CD14-positive monocyte (primary cell): Measurements from ENCODE around the gene RAB11A. TPM values are rescaled to one million over a fixed set of nuclear protein-coding genes. Genes with fewer than 3 reads are reported as not detected.

ENCODE experiments used
- DNase-seq, 3 donors: peaks; one replicate each; pipeline ENCODE4 v3.0.0-alpha.2; 2011 to 2022
- H2AFZ ChIP-seq: 2 replicates; pipeline ENCODE4 v1.6.0; 2012; ENCODE audit warnings: mild to moderate bottlenecking, low read depth, low read length, inconsistent platforms; ENCODE audit not compliant: insufficient read depth, poor library complexity, severe bottlenecking
- H3K27ac ChIP-seq, 2 donors: 1 replicate in 1 of 2; 2 replicates in 1 of 2; pipeline ENCODE4 v1.5.1; 2012 to 2013; ENCODE audit warnings: low read length in 2 of 2, control low read depth in 1 of 2, inconsistent platforms in 1 of 2, low read depth in 1 of 2, mild to moderate bottlenecking in 1 of 2
- H3K27me3 ChIP-seq, 2 donors: one replicate each; pipeline versions ENCODE4 v1.6.0 to v1.6.1; 2011 to 2013; ENCODE audit warnings: low read length in 2 of 2; ENCODE audit not compliant: control insufficient read depth in 2 of 2, insufficient read depth in 2 of 2
- H3K36me3 ChIP-seq, 2 donors: replicated peaks in 1 of 2; 1 replicate in 1 of 2; 2 replicates in 1 of 2; pipeline versions ENCODE4 v1.5.1 to v1.6.1; 2012 to 2013; ENCODE audit warnings: low read length in 2 of 2, control low read depth in 1 of 2, inconsistent platforms in 1 of 2, mild to moderate bottlenecking in 1 of 2; ENCODE audit not compliant: insufficient read depth in 2 of 2, control insufficient read depth in 1 of 2
- H3K4me1 ChIP-seq, 2 donors: 1 replicate in 1 of 2; 2 replicates in 1 of 2; pipeline versions ENCODE4 v1.5.1 to v1.6.1; 2012 to 2013; ENCODE audit warnings: low read length in 2 of 2, control low read depth in 1 of 2, inconsistent platforms in 1 of 2, mild to moderate bottlenecking in 1 of 2, moderate library complexity in 1 of 2; ENCODE audit not compliant: insufficient read depth in 2 of 2, control insufficient read depth in 1 of 2
- H3K4me2 ChIP-seq: replicated peaks from 2 replicates; pipeline ENCODE3; 2012; ENCODE audit warnings: low read length, moderate library complexity, mild to moderate bottlenecking; ENCODE audit not compliant: poor library complexity, severe bottlenecking; ENCODE audit errors: extremely low read depth
- H3K4me3 ChIP-seq, 3 experiments: fragments of 200-600 bp in 1 of 3; sonication (generic) in 1 of 3; replicated peaks in 1 of 3; 1 replicate in 2 of 3; 2 replicates in 1 of 3; pipeline ENCODE4 v1.5.1; 2011 to 2013; ENCODE audit warnings: low read length in 3 of 3, mild to moderate bottlenecking in 3 of 3, control low read depth in 2 of 3, low read depth in 2 of 3, inconsistent platforms in 1 of 3, moderate library complexity in 1 of 3
- H3K79me2 ChIP-seq: 2 replicates; pipeline ENCODE4 v1.6.0; 2012; ENCODE audit warnings: mild to moderate bottlenecking, control low read depth, inconsistent platforms, low read length, moderate library complexity; ENCODE audit not compliant: insufficient read depth
- H3K9ac ChIP-seq: 2 replicates; pipeline ENCODE4 v1.6.0; 2017; ENCODE audit warnings: low read length, mild to moderate bottlenecking; ENCODE audit not compliant: insufficient read depth, poor library complexity, severe bottlenecking
- H3K9me3 ChIP-seq, 2 donors: replicated peaks in 1 of 2; 1 replicate in 1 of 2; 2 replicates in 1 of 2; pipeline versions ENCODE4 v1.5.1 to v1.6.1; 2012 to 2013; ENCODE audit warnings: low read length in 2 of 2, control low read depth in 1 of 2; ENCODE audit not compliant: control insufficient read depth in 1 of 2, insufficient read depth in 1 of 2
- H4K20me1 ChIP-seq: 2 replicates; pipeline ENCODE4 v1.6.0; 2012; ENCODE audit warnings: mild to moderate bottlenecking, low read length, control low read depth, moderate library complexity; ENCODE audit not compliant: insufficient read depth
- H3K27ac Mint-ChIP-seq, 7 donors: one replicate each; pipeline ENCODE4 v1.8.0; 2020; ENCODE audit warnings: mild to moderate bottlenecking in 7 of 7, mixed read lengths in 7 of 7, moderate library complexity in 6 of 7, inconsistent platforms in 2 of 7
- H3K27me3 Mint-ChIP-seq, 3 donors: one replicate each; pipeline ENCODE4 v1.8.0; 2021 to 2022; ENCODE audit warnings: low read depth in 3 of 3, mild to moderate bottlenecking in 3 of 3, mixed read lengths in 3 of 3, moderate library complexity in 3 of 3, inconsistent platforms in 1 of 3
- H3K36me3 Mint-ChIP-seq, 2 donors: one replicate each; pipeline ENCODE4 v1.8.0; 2020; ENCODE audit warnings: mixed read lengths in 2 of 2, inconsistent platforms in 1 of 2, mild to moderate bottlenecking in 1 of 2
- H3K4me1 Mint-ChIP-seq: one replicate; pipeline ENCODE4 v1.8.0; 2020; ENCODE audit warnings: mild to moderate bottlenecking, mixed read lengths
- H3K4me3 Mint-ChIP-seq, 2 donors: one replicate each; pipeline ENCODE4 v1.8.0; 2020; ENCODE audit warnings: mild to moderate bottlenecking in 2 of 2, mixed read lengths in 2 of 2, moderate library complexity in 1 of 2
- H3K9me3 Mint-ChIP-seq, 7 donors: one replicate each; pipeline ENCODE4 v1.8.0; 2020 to 2022; ENCODE audit warnings: mixed read lengths in 7 of 7, mild to moderate bottlenecking in 6 of 7, moderate library complexity in 6 of 7, inconsistent platforms in 2 of 7
- WGBS: methylation state at CpG from one replicate; pipeline ENCODE4 v1.1.5; 2013; ENCODE audit warnings: missing lambda C conversion rate; ENCODE audit not compliant: insufficient coverage; 5-methylcytosine and 5-hydroxymethylcytosine counted together
- intact Hi-C, 2 donors: fragments of 100-400 bp; cut with micrococcal nuclease; formaldehyde crosslinking; loops; one replicate each; pipeline versions ENCODE4 v1.15.0 to v1.15.1; 2023
- polyA plus RNA-seq, 3 donors: library from polyadenylated mRNA; depleted of rRNA in 1 of 3; unstranded in 2 of 3; stranded (reverse) in 1 of 3; fragments of 300-500 nt in 2 of 3; fragments of >200 nt in 1 of 3; fragmentation: Illumina TruSeq in 2 of 3; gene quantifications; 1 replicate in 2 of 3; 2 replicates in 1 of 3; pipeline ENCODE4 v1.2.3, GENCODE V29; 2012 to 2021
- TF ChIP-seq, protein P1 (sequence below): fragments of 200-600 bp; IDR thresholded peaks from one replicate; pipeline ENCODE4 v1.8.0; 2022; ENCODE audit warnings: antibody characterized with exemption, mild to moderate bottlenecking

Gene RAB11A
- polyA plus RNA-seq, 3 donors = 180 to 310 (median 300) TPM

DNA sequence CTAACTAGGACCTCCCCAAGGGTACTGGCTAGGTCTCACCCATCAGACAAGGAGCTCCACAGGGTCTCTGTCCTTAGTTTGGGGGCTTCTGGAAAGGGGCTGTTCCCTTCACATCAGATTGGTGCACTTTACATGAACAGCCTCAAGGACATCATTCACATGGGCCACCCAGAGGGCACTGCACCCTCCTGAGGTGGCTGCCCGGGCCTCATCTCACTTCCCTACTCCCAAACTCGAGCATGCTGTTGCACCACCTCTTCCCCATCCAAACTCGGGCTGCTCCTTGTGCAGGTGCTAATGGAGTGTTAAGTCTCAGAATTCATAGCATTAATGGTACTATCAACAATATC, 48.1 kb downstream of the RAB11A start:
- TF ChIP-seq, protein P1, sequence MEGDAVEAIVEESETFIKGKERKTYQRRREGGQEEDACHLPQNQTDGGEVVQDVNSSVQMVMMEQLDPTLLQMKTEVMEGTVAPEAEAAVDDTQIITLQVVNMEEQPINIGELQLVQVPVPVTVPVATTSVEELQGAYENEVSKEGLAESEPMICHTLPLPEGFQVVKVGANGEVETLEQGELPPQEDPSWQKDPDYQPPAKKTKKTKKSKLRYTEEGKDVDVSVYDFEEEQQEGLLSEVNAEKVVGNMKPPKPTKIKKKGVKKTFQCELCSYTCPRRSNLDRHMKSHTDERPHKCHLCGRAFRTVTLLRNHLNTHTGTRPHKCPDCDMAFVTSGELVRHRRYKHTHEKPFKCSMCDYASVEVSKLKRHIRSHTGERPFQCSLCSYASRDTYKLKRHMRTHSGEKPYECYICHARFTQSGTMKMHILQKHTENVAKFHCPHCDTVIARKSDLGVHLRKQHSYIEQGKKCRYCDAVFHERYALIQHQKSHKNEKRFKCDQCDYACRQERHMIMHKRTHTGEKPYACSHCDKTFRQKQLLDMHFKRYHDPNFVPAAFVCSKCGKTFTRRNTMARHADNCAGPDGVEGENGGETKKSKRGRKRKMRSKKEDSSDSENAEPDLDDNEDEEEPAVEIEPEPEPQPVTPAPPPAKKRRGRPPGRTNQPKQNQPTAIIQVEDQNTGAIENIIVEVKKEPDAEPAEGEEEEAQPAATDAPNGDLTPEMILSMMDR = no peak
- Histone ChIP-seq H3K4me2 (no peak overlapping the region), H3K9ac (no peak overlapping the region), H3K79me2 (no peaks in the 10 kb centered on the region), H3K4me3 (no peak overlapping the region), H3K27me3 (no peaks in the 10 kb centered on the region), H3K27ac (no peak overlapping the region), H3K36me3 (peaks cover 0 to 4% of the 10 kb centered on the region in 2 donors), H3K4me1 (no peaks in the 10 kb centered on the region), H3K9me3 (no peaks in the 10 kb centered on the region), H4K20me1 (no peaks in the 10 kb centered on the region), H2AFZ (no peak overlapping the region)
- H3K27me3 Mint-ChIP-seq = peaks cover 1 to 4% (median 2%) of the 10 kb centered on the region in 3 donors
- intact Hi-C loops = no loop called here
- H3K9me3 Mint-ChIP-seq = no peaks in the 10 kb centered on the region
- no peaks in the 10 kb centered on the region for H3K4me1 Mint-ChIP-seq
- no peak for DNase-seq
- no peak overlapping the region for H3K4me3 Mint-ChIP-seq
- H3K27ac Mint-ChIP-seq = peak overlapping the region in 1 of 7 donors; percentile 46
- peaks cover 2 to 3% of the 10 kb centered on the region in 2 donors for H3K36me3 Mint-ChIP-seq
- no CpG with 5 or more reads among the region's 3 CpGs for WGBS

DNA sequence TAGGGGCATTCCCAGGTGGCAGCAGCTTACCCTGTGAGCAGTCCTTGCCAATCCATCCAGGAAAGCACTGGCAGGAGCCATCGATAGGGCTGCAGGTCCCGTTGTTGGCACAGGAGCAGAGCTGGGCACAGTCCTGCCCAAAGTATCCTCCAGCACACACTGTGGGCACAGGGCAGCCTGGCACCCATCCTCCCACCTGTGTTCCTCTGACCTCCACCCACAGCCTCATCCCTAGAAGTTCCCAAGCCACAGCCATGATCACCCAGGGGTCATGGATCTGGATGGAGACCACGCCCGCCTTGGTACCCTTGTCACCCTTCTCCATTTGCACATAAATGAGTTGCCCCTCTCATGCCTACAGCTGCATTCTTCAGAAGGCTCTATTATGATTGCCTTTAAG, 48.6 kb downstream of the RAB11A start:
- Histone ChIP-seq H4K20me1 (no peaks in the 10 kb centered on the region), H3K4me2 (no peak overlapping the region), H3K27ac (no peak overlapping the region), H3K9ac (no peak overlapping the region), H3K79me2 (no peaks in the 10 kb centered on the region), H3K9me3 (no peaks in the 10 kb centered on the region), H3K27me3 (no peaks in the 10 kb centered on the region), H3K4me3 (no peak overlapping the region), H3K4me1 (no peaks in the 10 kb centered on the region), H2AFZ (no peak overlapping the region), H3K36me3 (no peaks in the 10 kb centered on the region)
- TF ChIP-seq, protein P1 = no peak
- DNase-seq = no peak
- no peak overlapping the region for H3K4me3 Mint-ChIP-seq
- H3K4me1 Mint-ChIP-seq = no peaks in the 10 kb centered on the region
- H3K27me3 Mint-ChIP-seq = peaks cover 1 to 4% (median 2%) of the 10 kb centered on the region in 3 donors
- 100% methylated on average over 3 of the region's 4 CpGs for WGBS
- H3K9me3 Mint-ChIP-seq = no peaks in the 10 kb centered on the region
- peaks cover 2 to 3% of the 10 kb centered on the region in 2 donors for H3K36me3 Mint-ChIP-seq
- no peak overlapping the region for H3K27ac Mint-ChIP-seq
- intact Hi-C loops = no loop called here
